Thoracic aorta (tissue), 2 donors: ENCODE results near the gene EHMT1. TPM values are rescaled to one million over a fixed set of nuclear protein-coding genes. Genes with fewer than 3 reads are reported as not detected.

Experiments
- ATAC-seq: fragments of 150-250 bp; one replicate; pipeline ENCODE4 v1.8.0; 2017; ENCODE audit warnings: low read depth; ENCODE audit not compliant: insufficient number of reproducible peaks, low FRiP score
- DNase-seq: peaks from one replicate; pipeline ENCODE4 v3.0.0-alpha.2; 2020; ENCODE audit warnings: low spot score
- H3K27ac ChIP-seq, 2 donors: fragments of 200-600 bp; sonication (generic); 1 replicate in 1 of 2; 2 replicates in 1 of 2; pipeline ENCODE4 v1.5.1; 2016; ENCODE audit warnings: mild to moderate bottlenecking in 2 of 2, moderate library complexity in 2 of 2
- H3K27me3 ChIP-seq: fragments of 200-600 bp; sonication (generic); replicated peaks from 2 replicates; pipeline ENCODE4 v1.6.0; 2016; ENCODE audit warnings: mild to moderate bottlenecking; ENCODE audit not compliant: insufficient read depth
- H3K36me3 ChIP-seq: fragments of 200-600 bp; sonication (generic); one replicate; pipeline ENCODE4 v1.5.1; 2016
- H3K4me1 ChIP-seq, 2 donors: fragments of 200-600 bp; sonication (generic); 1 replicate in 1 of 2; 2 replicates in 1 of 2; pipeline versions ENCODE4 v1.5.1 to v1.6.0; 2016; ENCODE audit warnings: low read depth in 2 of 2, mild to moderate bottlenecking in 1 of 2; ENCODE audit not compliant: control insufficient read depth in 1 of 2
- H3K4me3 ChIP-seq: fragments of 200-600 bp; sonication (generic); 2 replicates; pipeline ENCODE4 v1.5.1; 2016; ENCODE audit warnings: mild to moderate bottlenecking
- H3K9me3 ChIP-seq: fragments of 200-600 bp; sonication (generic); 2 replicates; pipeline ENCODE4 v1.5.1; 2016
- CTCF ChIP-seq: fragments of 200-600 bp; sonication (generic); IDR thresholded peaks from one replicate; pipeline ENCODE4 v1.5.1; 2019; ENCODE audit warnings: antibody characterized with exemption
- total RNA-seq, 2 donors: library from RNA; depleted of rRNA; stranded (reverse); fragments of >200 nt; gene quantifications; one replicate each; pipeline versions ENCODE4 v1.1.0 to v1.2.3, GENCODE V29; 2016

Gene EHMT1
- total RNA-seq, 2 donors from 2014 or later: 67.6 to 150 TPM

- Histone ChIP-seq H3K4me1 (no peaks in the 10 kb centered on the region), H3K4me3 (no peak overlapping the region), H3K27ac (no peak overlapping the region), H3K36me3 (peaks cover 35% of the 10 kb centered on the region), H3K9me3 (no peaks in the 10 kb centered on the region), H3K27me3 (no peaks in the 10 kb centered on the region)
- no peak for TF ChIP-seq CTCF
- DNase-seq (no peak), ATAC-seq (no peak)
Measured at GRCh38 chr9:137834846-137835546, 216.2 kb downstream of the EHMT1 start.

GRCh38 chr9:137836151-137836830, 217.5 kb downstream of the EHMT1 start:
- peaks cover 35% of the 10 kb centered on the region for H3K36me3 ChIP-seq
- DNase-seq: no peak
- H3K4me1 ChIP-seq: no peaks in the 10 kb centered on the region
- TF ChIP-seq CTCF: no peak
- H3K9me3 ChIP-seq: no peaks in the 10 kb centered on the region
- no peaks in the 10 kb centered on the region for H3K27me3 ChIP-seq
- no peak overlapping the region for H3K4me3 ChIP-seq
- no peak for ATAC-seq
- no peak overlapping the region for H3K27ac ChIP-seq

- Histone ChIP-seq H3K4me3 (no peak overlapping the region), H3K36me3 (peaks cover 35% of the 10 kb centered on the region), H3K27ac (no peak overlapping the region), H3K9me3 (no peaks in the 10 kb centered on the region), H3K4me1 (no peaks in the 10 kb centered on the region), H3K27me3 (no peaks in the 10 kb centered on the region)
- no peak for ATAC-seq
- DNase-seq: no peak
- no peak for TF ChIP-seq CTCF
Measured at GRCh38 chr9:137836831-137837241, 218.0 kb downstream of the EHMT1 start.

GRCh38 chr9:137837345-137838278, 218.8 kb downstream of the EHMT1 start:
- no peak for TF ChIP-seq CTCF
- H3K27me3 ChIP-seq: no peaks in the 10 kb centered on the region
- H3K4me1 ChIP-seq: no peaks in the 10 kb centered on the region
- ATAC-seq: no peak
- peaks cover 32% of the 10 kb centered on the region for H3K36me3 ChIP-seq
- H3K9me3 ChIP-seq: no peaks in the 10 kb centered on the region
- no peak overlapping the region for H3K4me3 ChIP-seq
- H3K27ac ChIP-seq: no peak overlapping the region
- DNase-seq: no peak

GRCh38 chr9:137838576-137838975, 219.8 kb downstream of the EHMT1 start:
- no peak for DNase-seq
- Histone ChIP-seq H3K27me3 (no peaks in the 10 kb centered on the region), H3K9me3 (no peaks in the 10 kb centered on the region), H3K4me1 (no peaks in the 10 kb centered on the region), H3K36me3 (peaks cover 25% of the 10 kb centered on the region), H3K27ac (no peak overlapping the region), H3K4me3 (no peak overlapping the region)
- no peak for TF ChIP-seq CTCF
- no peak for ATAC-seq
